Stimulated activated CD8-positive, alpha-beta memory T cell treated with anti-CD3 and anti-CD28 coated beads, Interleukin-15, amount 100 ng/mL, for 24 hours (primary cell): ENCODE results near the gene SIK3.
"Not testable (repeated sequence)": the region's sequence is repeated elsewhere in the genome, so short reads cannot be mapped to it uniquely, and the experiment has no call there.

Source experiments
- DNase-seq: peaks from one replicate; pipeline ENCODE4 v3.0.0-alpha.2; 2020; ENCODE audit warnings: low read depth

SIK3 gene

GRCh38 chr11:116840224-116840745 is 257.9 kb downstream of the SIK3 start:
- no peak for DNase-seq

- DNase-seq, result no peak
Observed at GRCh38 chr11:116838321-116839084, 259.7 kb downstream of the SIK3 start.

- DNase-seq, result no peak
Observed at GRCh38 chr11:116837231-116838091, 260.8 kb downstream of the SIK3 start, which contains the start of gene APOA1. TSS of gene APOA1 (minus strand) at chr11:116837622. CDS start at chr11:116837387, 235 bp downstream.

GRCh38 chr11:116836632-116836991 is 261.6 kb downstream of the SIK3 start:
- no peak for DNase-seq

GRCh38 chr11:116835791-116836631 is 262.2 kb downstream of the SIK3 start:
- peak; percentile 47 for DNase-seq

- no peak for DNase-seq
Observed at GRCh38 chr11:116835042-116835772, 263.0 kb downstream of the SIK3 start.

GRCh38 chr11:116834535-116835041 is 263.6 kb downstream of the SIK3 start:
- DNase-seq, result not testable (repeated sequence)

- DNase-seq, result no peak
Observed at GRCh38 chr11:116833816-116834534, 264.3 kb downstream of the SIK3 start.

GRCh38 chr11:116833491-116833815 is 264.8 kb downstream of the SIK3 start:
- no peak for DNase-seq

- no peak for DNase-seq
Observed at GRCh38 chr11:116832350-116833290, 265.6 kb downstream of the SIK3 start.

- DNase-seq, result no peak
Observed at GRCh38 chr11:116831790-116832349, 266.4 kb downstream of the SIK3 start.

- DNase-seq, result no peak
Observed at GRCh38 chr11:116830184-116830912, 267.9 kb downstream of the SIK3 start.

GRCh38 chr11:116829525-116830183 is 268.6 kb downstream of the SIK3 start, which contains the start of gene APOC3:
TSS of gene APOC3 (plus strand) at chr11:116829907. CDS start at chr11:116830583, 676 bp downstream.
- no peak for DNase-seq

- DNase-seq, result no peak
Observed at GRCh38 chr11:116828632-116829524, 269.4 kb downstream of the SIK3 start.

- DNase-seq, result no peak
Observed at GRCh38 chr11:116827461-116827860, 270.8 kb downstream of the SIK3 start.

GRCh38 chr11:116826751-116827431 is 271.3 kb downstream of the SIK3 start:
- DNase-seq, result no peak
